H9 (cell line): ENCODE measurements around the gene MCF2L. TPM values are rescaled to one million over a fixed set of nuclear protein-coding genes. Genes with fewer than 3 reads are reported as not detected.
A peak's percentile ranks its signal among the peaks of the same experiment; 100 is the strongest.

ENCODE experiments used
- DNase-seq: peaks from one replicate; pipeline ENCODE4 v3.0.0-alpha.2; 2017
- H2AFZ ChIP-seq: one replicate; pipeline ENCODE4 v1.6.1; 2013; ENCODE audit warnings: mild to moderate bottlenecking, low read length, control low read depth, moderate library complexity
- H2AK5ac ChIP-seq: 2 replicates; pipeline ENCODE4 v1.6.1; 2013; ENCODE audit warnings: low read length, control low read depth, mixed read lengths; ENCODE audit not compliant: insufficient read length
- H2BK120ac ChIP-seq: one replicate; pipeline ENCODE4 v1.6.1; 2013; ENCODE audit warnings: low read depth, mild to moderate bottlenecking, low read length, control low read depth, inconsistent platforms; ENCODE audit not compliant: poor library complexity, severe bottlenecking
- H2BK12ac ChIP-seq: 2 replicates; pipeline ENCODE4 v1.6.1; 2013; ENCODE audit warnings: low read length, control low read depth, mixed read lengths, low read depth; ENCODE audit not compliant: insufficient read length
- H2BK15ac ChIP-seq: 2 replicates; pipeline ENCODE4 v1.6.1; 2013; ENCODE audit warnings: low read depth, low read length, control low read depth
- H2BK20ac ChIP-seq: one replicate; pipeline ENCODE4 v1.6.1; 2013; ENCODE audit warnings: low read depth, mild to moderate bottlenecking, low read length, control low read depth, inconsistent platforms; ENCODE audit not compliant: poor library complexity, severe bottlenecking
- H2BK5ac ChIP-seq: 2 replicates; pipeline ENCODE4 v1.6.1; 2013; ENCODE audit warnings: low read length, control low read depth, mixed read lengths; ENCODE audit not compliant: insufficient read length
- H3K14ac ChIP-seq: 2 replicates; pipeline ENCODE4 v1.6.1; 2013; ENCODE audit warnings: low read length, control low read depth; ENCODE audit not compliant: insufficient read depth
- H3K18ac ChIP-seq: 2 replicates; pipeline ENCODE4 v1.6.1; 2013; ENCODE audit warnings: low read depth, mild to moderate bottlenecking, mixed read lengths, low read length, control low read depth; ENCODE audit not compliant: insufficient read length
- H3K23ac ChIP-seq: 2 replicates; pipeline ENCODE4 v1.6.1; 2013; ENCODE audit warnings: low read length, control low read depth, mixed read lengths, low read depth; ENCODE audit not compliant: insufficient read length
- H3K23me2 ChIP-seq: 2 replicates; pipeline ENCODE4 v1.6.1; 2013; ENCODE audit warnings: low read depth, mild to moderate bottlenecking, mixed read lengths, low read length, control low read depth; ENCODE audit not compliant: insufficient read length, poor library complexity, severe bottlenecking
- H3K27ac ChIP-seq: 2 replicates; pipeline ENCODE4 v1.5.1; 2013; ENCODE audit warnings: low read length, control low read depth, mixed read lengths, low read depth; ENCODE audit not compliant: insufficient read length
- H3K27me3 ChIP-seq: 2 replicates; pipeline ENCODE4 v1.6.1; 2013; ENCODE audit warnings: low read length, control low read depth, inconsistent platforms; ENCODE audit not compliant: insufficient read depth
- H3K4ac ChIP-seq: 2 replicates; pipeline ENCODE4 v1.6.1; 2013; ENCODE audit warnings: low read depth, mild to moderate bottlenecking, control low read depth, inconsistent platforms, low read length, moderate library complexity
- H3K4me1 ChIP-seq: 2 replicates; pipeline ENCODE4 v1.6.1; 2013; ENCODE audit warnings: low read length, control low read depth, inconsistent platforms; ENCODE audit not compliant: insufficient read depth
- H3K4me2 ChIP-seq: 2 replicates; pipeline ENCODE4 v1.6.1; 2013; ENCODE audit warnings: low read length, control low read depth, mixed read lengths; ENCODE audit not compliant: insufficient read length, insufficient read depth
- H3K56ac ChIP-seq: 2 replicates; pipeline ENCODE4 v1.6.1; 2013; ENCODE audit warnings: low read depth, mild to moderate bottlenecking, mixed read lengths, low read length, control low read depth; ENCODE audit not compliant: insufficient read length
- H3K79me1 ChIP-seq: 2 replicates; pipeline ENCODE4 v1.6.1; 2013; ENCODE audit warnings: low read depth, mild to moderate bottlenecking, moderate library complexity, low read length, control low read depth, inconsistent platforms; ENCODE audit not compliant: insufficient read depth, poor library complexity, severe bottlenecking
- H3K79me2 ChIP-seq: 2 replicates; pipeline ENCODE4 v1.6.1; 2013; ENCODE audit warnings: low read length, control low read depth, inconsistent platforms; ENCODE audit not compliant: insufficient read depth
- H3K9ac ChIP-seq: 2 replicates; pipeline ENCODE4 v1.6.1; 2013; ENCODE audit warnings: low read length, control low read depth, mixed read lengths; ENCODE audit not compliant: insufficient read length; ENCODE audit errors: extremely low read depth
- H3K9me3 ChIP-seq: one replicate; pipeline ENCODE4 v1.6.1; 2013; ENCODE audit warnings: low read depth, low read length, inconsistent platforms; ENCODE audit not compliant: control insufficient read depth
- H3T11ph ChIP-seq: one replicate; pipeline ENCODE4 v1.6.1; 2013; ENCODE audit warnings: mild to moderate bottlenecking, low read length, control low read depth, inconsistent platforms
- H4K20me1 ChIP-seq: one replicate; pipeline ENCODE4 v1.6.1; 2013; ENCODE audit not compliant: control insufficient read depth, insufficient read length, insufficient read depth
- H4K5ac ChIP-seq: 2 replicates; pipeline ENCODE4 v1.6.1; 2013; ENCODE audit warnings: low read depth, mild to moderate bottlenecking, mixed read lengths, low read length, control low read depth; ENCODE audit not compliant: insufficient read length
- H4K8ac ChIP-seq: replicated peaks from 2 replicates; pipeline ENCODE4 v1.6.1; 2013; ENCODE audit warnings: low read length, control low read depth, mixed read lengths, low read depth; ENCODE audit not compliant: insufficient read length
- H4K91ac ChIP-seq: 2 replicates; pipeline ENCODE4 v1.6.1; 2013; ENCODE audit warnings: low read depth, mild to moderate bottlenecking, moderate library complexity, mixed read lengths, low read length, control low read depth; ENCODE audit not compliant: insufficient read length
- H3K27ac Mint-ChIP-seq, 3 experiments: 2 replicates in 2 of 3; 3 replicates in 1 of 3; pipeline ENCODE4 v1.8.0; 2020 to 2021; ENCODE audit warnings: mixed read lengths in 3 of 3, mild to moderate bottlenecking in 1 of 3, moderate library complexity in 1 of 3
- H3K27me3 Mint-ChIP-seq: 2 replicates; pipeline ENCODE4 v1.8.0; 2021; ENCODE audit warnings: low read depth, mild to moderate bottlenecking, moderate library complexity, mixed read lengths
- H3K36me3 Mint-ChIP-seq, 3 experiments: 2 replicates in 2 of 3; 3 replicates in 1 of 3; pipeline ENCODE4 v1.8.0; 2020 to 2021; ENCODE audit warnings: low read depth in 3 of 3, mixed read lengths in 3 of 3; ENCODE audit not compliant: insufficient read depth in 1 of 3
- H3K4me1 Mint-ChIP-seq, 2 experiments: 2 replicates each; pipeline ENCODE4 v1.8.0; 2020; ENCODE audit warnings: mixed read lengths in 2 of 2
- H3K4me3 Mint-ChIP-seq, 2 experiments: 2 replicates in 1 of 2; 3 replicates in 1 of 2; pipeline ENCODE4 v1.8.0; 2020 to 2021; ENCODE audit warnings: mild to moderate bottlenecking in 2 of 2, mixed read lengths in 2 of 2, moderate library complexity in 1 of 2
- H3K9me3 Mint-ChIP-seq, 2 experiments: 2 replicates in 1 of 2; 3 replicates in 1 of 2; pipeline ENCODE4 v1.8.0; 2020; ENCODE audit warnings: mild to moderate bottlenecking in 2 of 2, mixed read lengths in 2 of 2, moderate library complexity in 1 of 2
- WGBS: extraction: QIAGEN DNeasy Blood & Tissue Kit; methylation state at CpG from one replicate; pipeline ENCODE4 v1.1.7; 2013; ENCODE audit warnings: missing lambda C conversion rate, low lambda C conversion rate, mixed read lengths; ENCODE audit not compliant: insufficient read length; ENCODE audit errors: extremely low coverage; 5-methylcytosine and 5-hydroxymethylcytosine counted together
- total RNA-seq: library from RNA; stranded (reverse); gene quantifications from 2 replicates; pipeline ENCODE4 v1.2.1, GENCODE V29; 2021
- TF ChIP-seq, protein P1 (sequence below): fragments of 200-600 bp; sonication (generic); conservative IDR thresholded peaks from 3 replicates; pipeline ENCODE4 v1.8.0; 2021; ENCODE audit warnings: antibody characterized with exemption, mild to moderate bottlenecking

MCF2L gene
- total RNA-seq, 1 experiment from 2014 or later: 18.5 TPM

DNA sequence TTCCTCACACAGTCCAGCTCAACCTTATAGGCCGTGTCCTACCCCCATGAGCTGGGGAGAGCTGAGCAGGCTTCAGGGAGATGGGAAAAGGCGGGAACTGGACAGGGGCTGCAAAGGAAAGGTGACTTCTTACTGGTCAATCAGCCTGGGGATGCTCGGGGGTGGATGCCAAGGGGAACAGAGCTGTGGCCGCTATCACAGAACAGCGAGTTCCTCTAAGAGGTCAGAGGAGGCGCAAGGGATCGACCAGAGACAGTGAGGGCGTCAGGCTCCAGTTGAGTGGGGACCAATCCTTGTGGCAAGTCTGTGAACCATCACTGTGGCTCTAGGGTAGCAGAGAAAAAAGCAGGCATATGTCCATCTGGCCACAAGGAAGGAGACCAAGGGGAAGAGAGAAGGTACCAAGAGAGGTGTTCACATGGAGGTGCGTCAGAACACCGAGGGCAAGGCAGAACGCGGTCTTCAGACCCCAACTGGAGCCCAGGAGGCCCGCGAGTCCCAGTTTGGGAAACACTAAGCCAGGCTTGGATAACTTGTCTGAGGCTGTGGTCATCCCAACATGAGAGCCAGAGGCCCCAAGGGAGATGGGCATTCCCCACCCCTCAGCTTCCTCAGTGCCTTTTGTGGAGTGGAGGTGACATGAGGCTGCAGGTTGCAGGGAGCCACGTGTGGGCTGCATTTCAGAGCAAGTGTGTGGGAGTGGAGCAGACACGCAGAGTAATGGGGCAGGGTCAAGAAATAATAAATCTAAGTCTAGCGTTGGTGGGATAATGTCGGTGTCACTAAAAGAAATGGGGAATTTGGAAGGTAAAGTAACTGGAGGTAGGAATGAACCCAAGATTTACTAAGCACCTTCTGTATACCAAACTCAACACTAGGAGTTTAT, 157.5 kb downstream of the MCF2L start:
- Histone ChIP-seq H3K79me1 (no peaks in the 10 kb centered on the region), H2AK5ac (no peak overlapping the region), H4K91ac (no peak overlapping the region), H4K8ac (no peak overlapping the region), H2AFZ (no peak overlapping the region), H2BK5ac (no peak overlapping the region), H3K14ac (no peak overlapping the region), H3K27me3 (no peaks in the 10 kb centered on the region), H3K4ac (no peak overlapping the region), H3K4me1 (no peaks in the 10 kb centered on the region; the same call in 1 of the 2 replicates), H3K56ac (no peak overlapping the region), H2BK120ac (no peak overlapping the region), H3K4me2 (no peak overlapping the region), H2BK15ac (no peak overlapping the region), H3K9ac (no peak overlapping the region), H3K23me2 (no peaks in the 10 kb centered on the region), H3K9me3 (no peaks in the 10 kb centered on the region), H4K5ac (no peak overlapping the region), H2BK12ac (no peak overlapping the region), H3K79me2 (no peaks in the 10 kb centered on the region), H3K27ac (no peak overlapping the region), H3K23ac (no peak overlapping the region), H3K18ac (no peak overlapping the region), H4K20me1 (no peaks in the 10 kb centered on the region), H2BK20ac (no peak overlapping the region), H3T11ph (no peak overlapping the region)
- WGBS: no CpG with 5 or more reads among the region's 18 CpGs
- H3K27me3 Mint-ChIP-seq: peaks cover 29% of the 10 kb centered on the region
- no peak overlapping the region for H3K4me3 Mint-ChIP-seq
- H3K36me3 Mint-ChIP-seq: no peaks in the 10 kb centered on the region
- H3K4me1 Mint-ChIP-seq: peaks cover 15 to 26% of the 10 kb centered on the region in 2 experiments
- no peak for DNase-seq
- no peaks in the 10 kb centered on the region for H3K9me3 Mint-ChIP-seq
- TF ChIP-seq, protein P1, sequence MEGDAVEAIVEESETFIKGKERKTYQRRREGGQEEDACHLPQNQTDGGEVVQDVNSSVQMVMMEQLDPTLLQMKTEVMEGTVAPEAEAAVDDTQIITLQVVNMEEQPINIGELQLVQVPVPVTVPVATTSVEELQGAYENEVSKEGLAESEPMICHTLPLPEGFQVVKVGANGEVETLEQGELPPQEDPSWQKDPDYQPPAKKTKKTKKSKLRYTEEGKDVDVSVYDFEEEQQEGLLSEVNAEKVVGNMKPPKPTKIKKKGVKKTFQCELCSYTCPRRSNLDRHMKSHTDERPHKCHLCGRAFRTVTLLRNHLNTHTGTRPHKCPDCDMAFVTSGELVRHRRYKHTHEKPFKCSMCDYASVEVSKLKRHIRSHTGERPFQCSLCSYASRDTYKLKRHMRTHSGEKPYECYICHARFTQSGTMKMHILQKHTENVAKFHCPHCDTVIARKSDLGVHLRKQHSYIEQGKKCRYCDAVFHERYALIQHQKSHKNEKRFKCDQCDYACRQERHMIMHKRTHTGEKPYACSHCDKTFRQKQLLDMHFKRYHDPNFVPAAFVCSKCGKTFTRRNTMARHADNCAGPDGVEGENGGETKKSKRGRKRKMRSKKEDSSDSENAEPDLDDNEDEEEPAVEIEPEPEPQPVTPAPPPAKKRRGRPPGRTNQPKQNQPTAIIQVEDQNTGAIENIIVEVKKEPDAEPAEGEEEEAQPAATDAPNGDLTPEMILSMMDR: no peak
- peak overlapping the region in 2 of 3 experiments; percentile 19 to 38; a peak in 2 of 7 replicates for H3K27ac Mint-ChIP-seq
